T-helper 22 cell (primary cell): ENCODE results near the gene AURKB.
A peak's percentile ranks its signal among the peaks of the same experiment; 100 is the strongest.
"Not testable (repeated sequence)": the region's sequence is repeated elsewhere in the genome, so short reads cannot be mapped to it uniquely, and the experiment has no call there.

Experiments
- DNase-seq: peaks from one replicate; pipeline ENCODE4 v3.0.0-alpha.2; 2020; ENCODE audit warnings: low read depth

AURKB gene

DNA sequence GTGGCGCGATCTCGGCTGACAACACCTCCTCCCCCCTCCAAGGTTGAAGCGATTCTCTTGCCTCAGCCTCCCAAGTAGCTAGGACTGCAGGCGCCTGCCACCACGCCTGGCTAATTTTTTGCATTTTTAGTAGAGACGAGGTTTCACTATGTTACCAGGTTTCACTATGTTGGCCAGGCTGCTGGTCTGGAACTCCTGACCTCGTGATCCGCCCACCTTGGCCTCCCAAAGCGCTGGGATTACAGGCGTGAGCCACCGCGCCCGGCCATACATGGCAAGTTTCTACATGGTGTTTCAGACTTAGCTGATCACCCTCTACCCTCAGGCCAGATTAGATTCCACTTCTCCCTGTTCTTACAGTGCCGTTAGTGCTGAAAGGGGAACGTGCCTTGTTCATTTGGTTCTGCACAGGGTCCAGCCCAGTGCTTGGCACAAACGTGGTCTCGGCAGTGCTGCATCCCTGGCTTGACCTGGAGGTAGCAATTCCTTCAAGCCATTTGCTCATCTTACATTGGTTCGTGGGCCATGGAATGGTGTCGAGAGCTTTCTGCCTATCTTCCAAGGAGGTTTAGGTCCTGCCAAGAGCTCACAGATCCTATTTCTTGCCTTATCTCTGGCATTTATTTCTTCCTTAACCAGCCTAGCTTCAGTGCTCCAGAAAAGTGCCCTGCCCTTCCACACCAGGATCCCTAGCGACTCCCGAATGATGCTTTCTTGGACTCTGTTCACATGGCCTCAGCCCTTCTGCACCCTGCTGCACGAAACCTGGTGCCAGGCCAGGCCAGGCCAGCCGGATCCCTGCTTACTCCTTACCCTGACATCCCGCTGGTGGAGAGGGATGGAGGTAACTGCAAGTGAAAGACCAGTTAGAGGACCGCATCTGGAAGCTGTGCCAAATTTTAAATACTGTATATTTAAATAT lies 14.8 kb upstream of the AURKB start:
- no peak for DNase-seq

DNA sequence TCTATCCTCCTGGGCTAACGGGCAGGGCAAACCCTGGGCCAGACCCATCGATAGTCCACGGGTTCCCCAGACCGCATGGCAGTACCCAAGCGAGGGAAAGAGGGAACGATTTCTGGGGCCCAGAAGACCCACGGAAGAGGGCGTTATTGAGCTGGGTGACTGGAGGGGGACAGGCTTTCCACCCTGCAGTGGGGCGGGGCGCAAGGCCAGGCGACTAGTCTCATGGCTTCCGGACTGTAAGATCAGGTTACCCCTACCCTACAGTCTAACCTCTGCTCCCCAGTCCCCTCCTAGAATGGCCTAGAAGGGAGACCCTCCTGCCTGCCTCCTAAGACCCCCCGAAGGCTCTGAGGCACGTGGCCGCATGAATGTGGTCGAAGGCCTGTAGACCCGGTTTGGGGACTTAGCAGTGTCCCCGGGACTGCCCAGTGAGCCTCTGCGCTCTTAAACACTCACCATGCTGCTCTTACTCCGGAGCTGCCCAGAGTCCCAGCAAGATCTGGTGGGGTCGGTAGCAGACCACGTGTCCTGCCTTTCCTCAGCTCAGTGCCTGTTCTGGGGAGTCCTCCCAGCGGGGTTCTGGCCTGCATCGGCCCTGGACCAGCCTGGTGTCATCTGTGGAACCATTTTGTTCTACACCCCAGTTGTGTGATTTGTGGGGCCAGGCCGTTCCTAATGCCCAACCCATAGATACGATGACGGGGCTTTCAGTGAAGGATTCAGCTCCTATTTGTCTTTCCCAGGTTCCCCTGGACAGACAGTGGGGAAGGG lies 13.2 kb upstream of the AURKB start:
- DNase-seq = peak; percentile 18

GRCh38 chr17:8222630-8223355 lies 12.4 kb upstream of the AURKB start:
- DNase-seq = peak; percentile 78

DNA sequence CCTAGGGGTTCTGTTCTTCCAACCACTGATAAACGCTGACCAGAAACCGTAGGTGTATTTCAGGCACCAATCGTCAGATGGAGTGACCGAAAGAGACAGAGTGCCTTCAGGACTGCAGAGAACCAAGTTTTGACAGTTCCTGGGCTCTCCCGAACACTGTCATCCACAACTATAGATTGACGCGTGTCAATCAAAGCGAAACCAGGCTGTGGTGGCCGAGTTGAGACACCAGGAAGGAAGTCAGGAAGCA lies 11.9 kb upstream of the AURKB start:
- DNase-seq = no peak

DNA sequence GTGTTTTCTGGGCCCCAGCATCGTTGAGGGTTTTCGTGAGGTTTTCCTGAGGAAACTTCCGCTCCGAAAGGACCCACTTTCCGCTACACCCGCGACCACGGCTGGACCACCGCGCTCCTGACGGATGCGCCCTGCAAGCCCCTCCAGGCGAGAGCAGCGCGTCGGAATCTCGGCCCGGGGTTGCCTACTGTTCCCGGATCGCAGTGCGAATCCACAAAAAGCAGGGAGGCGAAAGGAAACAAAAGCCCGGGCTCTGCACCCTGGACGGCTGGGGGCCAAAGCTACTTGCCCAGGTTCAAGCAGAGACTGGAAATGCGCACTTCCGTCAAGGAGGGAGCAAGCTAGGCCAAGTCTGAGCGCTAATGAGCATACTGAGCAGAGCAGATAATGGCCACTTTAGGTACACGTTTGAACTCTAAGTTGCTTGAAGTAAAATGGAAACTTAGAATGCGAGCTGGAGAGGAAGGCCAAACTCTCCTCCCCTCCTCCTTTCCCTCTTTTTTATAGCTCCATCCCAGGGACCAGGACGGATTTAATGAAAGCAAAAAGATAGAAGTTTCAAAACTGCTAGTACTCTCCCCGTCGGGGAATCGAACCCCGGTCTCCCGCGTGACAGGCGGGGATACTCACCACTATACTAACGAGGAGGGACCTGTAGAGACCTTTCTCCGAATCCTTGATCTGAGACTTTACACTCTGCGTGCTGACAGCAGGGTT lies 11.4 kb upstream of the AURKB start:
- peak; percentile 64 for DNase-seq

- peak; percentile 65 for DNase-seq
Measured at GRCh38 chr17:8220783-8221662, 10.6 kb upstream of the AURKB start.

DNA sequence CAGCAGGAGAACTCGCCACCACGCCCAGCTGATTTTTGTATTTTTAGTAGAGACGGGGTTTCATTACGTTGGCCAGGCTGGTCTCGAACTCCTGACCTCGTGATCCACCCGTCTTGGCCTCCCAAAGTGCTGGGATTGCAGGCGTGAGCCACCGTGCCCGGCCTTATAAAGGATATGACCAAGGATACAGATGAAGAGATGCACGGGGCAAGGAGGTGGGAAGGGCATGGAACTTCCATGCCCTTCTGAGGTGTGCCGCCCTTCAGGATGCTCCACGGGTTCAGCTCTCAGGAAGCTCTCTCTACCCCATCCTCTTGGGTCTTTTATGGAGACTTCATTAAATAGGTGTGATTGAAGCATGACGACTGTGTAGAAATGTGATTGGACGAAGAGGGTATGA lies 3.6 kb upstream of the AURKB start:
- not testable (repeated sequence) for DNase-seq

DNA sequence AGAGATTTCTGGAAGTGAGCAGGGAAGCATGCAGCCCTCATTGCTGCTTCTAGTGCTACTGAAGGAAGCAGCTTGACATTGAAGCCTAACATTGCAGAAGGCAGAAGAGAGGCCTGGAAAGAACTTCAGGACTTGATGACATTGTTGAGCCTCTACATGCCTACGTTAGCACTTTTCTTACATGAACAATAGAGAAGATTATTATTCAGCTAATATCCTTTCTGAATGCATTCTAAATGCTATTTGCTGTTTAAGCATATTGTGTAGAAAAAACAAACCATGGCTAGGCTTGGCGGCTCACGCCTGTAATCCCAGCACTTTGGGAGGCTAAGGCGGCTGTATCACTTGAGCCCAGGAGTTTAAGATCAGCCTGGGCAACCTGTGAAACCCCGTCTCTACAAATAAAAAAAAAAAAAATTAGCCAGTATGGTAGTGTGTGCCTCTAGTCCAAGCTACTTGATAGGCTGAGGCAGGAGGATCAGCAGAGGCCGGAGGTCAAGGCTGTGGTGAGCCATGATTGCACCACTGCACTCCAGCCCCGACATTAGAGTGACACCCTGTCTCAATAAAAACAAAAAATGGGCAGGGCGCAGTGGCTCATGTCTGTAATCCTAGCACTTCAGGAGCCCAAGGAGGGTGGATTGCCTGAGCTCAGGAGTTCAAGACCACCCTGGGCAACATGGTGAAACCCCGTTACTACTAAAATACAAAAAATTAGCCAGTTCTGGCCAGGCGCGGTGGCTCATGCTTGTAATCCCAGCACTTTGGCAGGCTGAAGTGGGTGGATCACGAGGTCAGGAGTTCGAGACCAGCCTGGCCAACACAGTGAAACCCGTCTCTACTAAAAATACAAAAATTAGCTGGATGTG lies 2.2 kb upstream of the AURKB start:
- DNase-seq = no peak

- no peak for DNase-seq
Measured at GRCh38 chr17:8210761-8211458, 535 bp upstream of the AURKB start.

DNA sequence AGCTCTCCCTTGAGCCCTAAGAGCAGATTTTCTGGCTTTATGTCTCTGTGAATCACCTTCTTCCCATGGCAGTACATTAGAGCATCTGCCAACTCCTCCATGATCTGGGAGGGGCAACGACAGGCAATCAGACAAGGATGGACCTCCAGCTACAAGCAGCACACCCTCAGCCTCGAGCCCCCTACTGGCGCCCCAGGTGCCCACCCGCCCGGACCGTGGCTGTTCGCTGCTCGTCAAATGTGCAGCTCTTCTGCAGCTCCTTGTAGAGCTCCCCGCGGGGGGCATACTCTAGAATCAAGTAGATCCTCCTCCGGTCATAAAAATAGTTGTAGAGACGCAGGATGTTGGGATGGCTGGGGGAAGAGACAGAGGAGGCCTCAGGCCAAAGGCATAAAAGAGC lies 3.8 kb downstream of the AURKB start:
- DNase-seq = no peak

DNA sequence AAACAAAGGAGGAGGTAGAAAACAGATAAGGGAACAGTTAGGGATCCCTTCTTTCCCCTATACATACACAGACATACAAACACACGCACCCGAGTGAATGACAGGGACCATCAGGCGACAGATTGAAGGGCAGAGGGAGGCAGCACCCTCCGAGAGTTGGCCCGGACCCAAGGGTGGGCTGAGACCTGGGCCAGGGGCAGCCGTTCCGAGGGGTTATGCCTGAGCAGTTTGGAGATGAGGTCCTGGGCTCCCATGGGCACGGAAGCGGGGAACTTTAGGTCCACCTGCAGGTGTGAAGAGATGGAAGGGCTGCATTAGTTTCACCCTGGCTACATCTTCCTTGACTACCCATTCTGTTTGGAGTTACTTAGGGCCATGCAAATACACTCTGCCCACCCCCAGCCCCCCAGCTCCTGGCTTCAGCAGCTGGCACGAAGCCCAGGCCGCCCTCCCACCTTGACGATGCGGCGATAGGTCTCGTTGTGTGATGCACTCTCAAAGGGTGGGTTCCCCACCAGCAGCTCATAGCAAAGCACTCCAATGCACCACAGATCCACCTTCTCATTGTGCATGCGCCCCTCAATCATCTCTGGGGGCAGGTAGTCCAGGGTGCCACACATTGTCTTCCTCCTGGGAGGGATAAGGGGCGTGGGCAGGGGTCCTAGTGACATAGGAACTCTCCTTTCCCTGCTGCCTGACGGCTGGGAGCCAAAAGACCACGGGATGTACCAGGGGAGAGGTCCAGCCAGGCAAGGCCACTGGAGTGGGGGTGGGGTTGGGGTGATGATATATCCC lies 5.4 kb downstream of the AURKB start:
- DNase-seq = no peak

GRCh38 chr17:8192070-8192815 lies 18.1 kb downstream of the AURKB start:
- peak; percentile 39 for DNase-seq

- no peak for DNase-seq
Measured at GRCh38 chr17:8190506-8190905, 19.9 kb downstream of the AURKB start.

- DNase-seq = peak; percentile 95
Measured at GRCh38 chr17:8189711-8190477, 20.5 kb downstream of the AURKB start, which contains the start of gene BORCS6. Gene BORCS6, minus strand, starts transcription at chr17:8190180. Its CDS starts 40 bp downstream, at chr17:8190140.

- DNase-seq = no peak
Measured at GRCh38 chr17:8189041-8189710, 21.2 kb downstream of the AURKB start.

GRCh38 chr17:8188263-8188839 lies 22.0 kb downstream of the AURKB start:
- DNase-seq = no peak
